HEK293 (cell line): Measurements from ENCODE around the gene CNOT6L.

Experiments
- BCL11A ChIP-seq: fragments of 450-650 bp; formaldehyde crosslinking; IDR thresholded peaks from 2 replicates; pipeline ENCODE4 v1.5.1; 2016; ENCODE audit warnings: low read depth, missing biosample characterization, missing genetic modification characterization
- BCL11B ChIP-seq: fragments of 450-650 bp; formaldehyde crosslinking; IDR thresholded peaks from 2 replicates; pipeline ENCODE4 v1.5.1; 2016; ENCODE audit warnings: low read depth, missing biosample characterization, missing genetic modification characterization
- CTCF ChIP-seq: fragments of 450-650 bp; formaldehyde crosslinking; IDR thresholded peaks from 2 replicates; pipeline ENCODE4 v1.5.1; 2016; ENCODE audit warnings: missing biosample characterization, missing genetic modification characterization
- KLF16 ChIP-seq: fragments of 450-650 bp; formaldehyde crosslinking; IDR thresholded peaks from 2 replicates; pipeline ENCODE4 v1.5.1; 2017; ENCODE audit warnings: missing biosample characterization, missing genetic modification characterization
- MZF1 ChIP-seq: fragments of 450-650 bp; formaldehyde crosslinking; IDR thresholded peaks from 2 replicates; pipeline ENCODE4 v1.5.1; 2017; ENCODE audit warnings: missing biosample characterization, missing genetic modification characterization, borderline replicate concordance
- ZNF423 ChIP-seq: fragments of 450-650 bp; formaldehyde crosslinking; IDR thresholded peaks from 2 replicates; pipeline ENCODE4 v1.5.1; 2016; ENCODE audit warnings: missing biosample characterization, missing genetic modification characterization
- ZNF449 ChIP-seq: fragments of 450-650 bp; formaldehyde crosslinking; IDR thresholded peaks from 2 replicates; pipeline ENCODE4 v1.5.1; 2017; ENCODE audit warnings: missing biosample characterization, mild to moderate bottlenecking, missing genetic modification characterization, moderate library complexity
- ZNF707 ChIP-seq: fragments of 450-650 bp; formaldehyde crosslinking; IDR thresholded peaks from 2 replicates; pipeline ENCODE4 v1.5.1; 2016; ENCODE audit warnings: missing biosample characterization, missing genetic modification characterization
- TF ChIP-seq, protein P1 (sequence below): fragments of 450-650 bp; formaldehyde crosslinking; IDR thresholded peaks from 2 replicates; pipeline ENCODE4 v1.5.1; 2017; ENCODE audit warnings: missing biosample characterization, missing genetic modification characterization
- TF ChIP-seq, protein P2 (sequence below): fragments of 450-650 bp; formaldehyde crosslinking; IDR thresholded peaks from 2 replicates; pipeline ENCODE4 v1.5.1; 2016; ENCODE audit warnings: missing biosample characterization, missing genetic modification characterization

- TF ChIP-seq, protein P1, sequence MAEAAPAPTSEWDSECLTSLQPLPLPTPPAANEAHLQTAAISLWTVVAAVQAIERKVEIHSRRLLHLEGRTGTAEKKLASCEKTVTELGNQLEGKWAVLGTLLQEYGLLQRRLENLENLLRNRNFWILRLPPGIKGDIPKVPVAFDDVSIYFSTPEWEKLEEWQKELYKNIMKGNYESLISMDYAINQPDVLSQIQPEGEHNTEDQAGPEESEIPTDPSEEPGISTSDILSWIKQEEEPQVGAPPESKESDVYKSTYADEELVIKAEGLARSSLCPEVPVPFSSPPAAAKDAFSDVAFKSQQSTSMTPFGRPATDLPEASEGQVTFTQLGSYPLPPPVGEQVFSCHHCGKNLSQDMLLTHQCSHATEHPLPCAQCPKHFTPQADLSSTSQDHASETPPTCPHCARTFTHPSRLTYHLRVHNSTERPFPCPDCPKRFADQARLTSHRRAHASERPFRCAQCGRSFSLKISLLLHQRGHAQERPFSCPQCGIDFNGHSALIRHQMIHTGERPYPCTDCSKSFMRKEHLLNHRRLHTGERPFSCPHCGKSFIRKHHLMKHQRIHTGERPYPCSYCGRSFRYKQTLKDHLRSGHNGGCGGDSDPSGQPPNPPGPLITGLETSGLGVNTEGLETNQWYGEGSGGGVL (tag by site-specific recombination), result no peak
- TF ChIP-seq CTCF (tag by site-specific recombination), result no peak
- no peak for TF ChIP-seq BCL11B
- TF ChIP-seq ZNF449 (tag by site-specific recombination), result no peak
- TF ChIP-seq ZNF707 (tag by site-specific recombination), result no peak
- no peak for TF ChIP-seq ZNF423 (tag by site-specific recombination)
- TF ChIP-seq BCL11A (tag by site-specific recombination), result no peak
- TF ChIP-seq KLF16 (tag by site-specific recombination), result no peak
- TF ChIP-seq, protein P2, sequence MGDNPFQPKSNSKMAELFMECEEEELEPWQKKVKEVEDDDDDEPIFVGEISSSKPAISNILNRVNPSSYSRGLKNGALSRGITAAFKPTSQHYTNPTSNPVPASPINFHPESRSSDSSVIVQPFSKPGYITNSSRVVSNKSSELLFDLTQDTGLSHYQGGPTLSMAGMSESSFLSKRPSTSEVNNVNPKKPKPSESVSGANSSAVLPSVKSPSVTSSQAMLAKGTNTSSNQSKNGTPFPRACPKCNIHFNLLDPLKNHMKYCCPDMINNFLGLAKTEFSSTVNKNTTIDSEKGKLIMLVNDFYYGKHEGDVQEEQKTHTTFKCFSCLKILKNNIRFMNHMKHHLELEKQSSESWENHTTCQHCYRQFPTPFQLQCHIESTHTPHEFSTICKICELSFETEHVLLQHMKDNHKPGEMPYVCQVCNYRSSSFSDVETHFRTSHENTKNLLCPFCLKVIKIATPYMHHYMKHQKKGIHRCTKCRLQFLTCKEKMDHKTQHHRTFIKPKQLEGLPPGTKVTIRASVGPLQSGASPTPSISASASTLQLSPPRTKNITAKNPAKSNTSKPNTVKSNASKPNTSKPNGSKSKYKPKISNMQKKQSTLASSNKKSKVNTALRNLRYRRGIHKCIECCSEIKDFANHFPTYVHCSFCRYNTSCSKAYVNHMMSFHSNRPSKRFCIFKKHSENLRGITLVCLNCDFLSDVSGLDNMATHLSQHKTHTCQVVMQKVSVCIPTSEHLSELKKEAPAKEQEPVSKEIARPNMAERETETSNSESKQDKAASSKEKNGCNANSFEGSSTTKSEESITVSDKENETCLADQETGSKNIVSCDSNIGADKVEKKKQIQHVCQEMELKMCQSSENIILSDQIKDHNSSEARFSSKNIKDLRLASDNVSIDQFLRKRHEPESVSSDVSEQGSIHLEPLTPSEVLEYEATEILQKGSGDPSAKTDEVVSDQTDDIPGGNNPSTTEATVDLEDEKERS, result no peak
- no peak for TF ChIP-seq MZF1 (tag by site-specific recombination)
These were observed 41.9 kb downstream of the CNOT6L start for GRCh38 chr4:77777135-77777807.
